B cell (primary cell): ENCODE results near the gene KIAA1614. TPM values are rescaled to one million over a fixed set of nuclear protein-coding genes. Genes with fewer than 3 reads are reported as not detected.

Experiments used
- ATAC-seq: fragments of 200-7000 bp; cut with Tn5 transposase; one replicate; pipeline ENCODE4 v1.10.0; 2021; ENCODE audit warnings: low read depth, mild to moderate bottlenecking, moderate number of reproducible peaks, moderate library complexity
- CTCF ChIA-PET: fragments of 350-600 bp; sonication (Branson Sonifier 250); formaldehyde crosslinking; loops from one replicate; lab custom pipeline; 2021; ENCODE audit warnings: antibody characterized with exemption, inconsistent platforms; lab: Charles Lee
- POLR2A ChIA-PET: fragments of 350-600 bp; sonication (Branson Sonifier 250); formaldehyde crosslinking; loops from one replicate; lab custom pipeline; 2021; ENCODE audit warnings: antibody characterized with exemption; lab: Charles Lee
- DNase-seq: peaks from one replicate; pipeline ENCODE4 v3.0.0; 2013
- H2AFZ ChIP-seq: 2 replicates; pipeline ENCODE4 v1.6.1; 2012; ENCODE audit warnings: mild to moderate bottlenecking, low read depth, low read length; ENCODE audit not compliant: insufficient read depth, poor library complexity, severe bottlenecking
- H3K27ac ChIP-seq, 2 donors: 1 replicate in 1 of 2; 2 replicates in 1 of 2; pipeline ENCODE4 v1.5.1; 2012 to 2013; ENCODE audit warnings: low read length in 2 of 2, mild to moderate bottlenecking in 2 of 2, moderate library complexity in 1 of 2
- H3K27me3 ChIP-seq, 4 experiments: fragments of 200-600 bp in 1 of 4; sonication (generic) in 1 of 4; replicated peaks in 1 of 4; 1 replicate in 2 of 4; 2 replicates in 2 of 4; pipeline versions ENCODE4 v1.6.1 to v1.7.0; 2013 to 2016; ENCODE audit warnings: low read length in 3 of 4, mild to moderate bottlenecking in 2 of 4, mixed read lengths in 1 of 4, moderate library complexity in 1 of 4; ENCODE audit not compliant: insufficient read depth in 4 of 4, control insufficient read depth in 3 of 4; ENCODE audit errors: control extremely low read depth in 1 of 4
- H3K36me3 ChIP-seq, 2 experiments: replicated peaks in 1 of 2; 1 replicate in 1 of 2; 2 replicates in 1 of 2; pipeline versions ENCODE4 v1.6.1 to v1.7.1; 2013; ENCODE audit warnings: low read length in 1 of 2; ENCODE audit not compliant: insufficient read depth in 2 of 2, control insufficient read depth in 1 of 2; ENCODE audit errors: control extremely low read depth in 1 of 2, extremely low read depth in 1 of 2
- H3K4me1 ChIP-seq, 2 donors: fragments of 200-600 bp in 1 of 2; sonication (generic) in 1 of 2; 1 replicate in 1 of 2; 2 replicates in 1 of 2; pipeline versions ENCODE4 v1.5.1 to v1.6.1; 2013 to 2017; ENCODE audit warnings: low read length in 2 of 2; ENCODE audit not compliant: control insufficient read depth in 2 of 2, insufficient read depth in 2 of 2
- H3K4me2 ChIP-seq: replicated peaks from 2 replicates; pipeline ENCODE3; 2012; ENCODE audit warnings: mild to moderate bottlenecking, low read depth, low read length; ENCODE audit not compliant: poor library complexity, severe bottlenecking
- H3K4me3 ChIP-seq, 5 experiments: fragments of 200-600 bp in 1 of 5; sonication (generic) in 1 of 5; 1 replicate in 3 of 5; 2 replicates in 2 of 5; pipeline versions ENCODE4 v1.5.1 to v1.7.0; 2011 to 2016; ENCODE audit warnings: low read length in 4 of 5, mild to moderate bottlenecking in 4 of 5, low read depth in 2 of 5, control low read depth in 1 of 5, moderate library complexity in 1 of 5; ENCODE audit not compliant: insufficient read depth in 1 of 5; ENCODE audit errors: control extremely low read depth in 1 of 5, extremely low read depth in 1 of 5
- H3K79me2 ChIP-seq: fragments of 200-600 bp; sonication (generic); one replicate; pipeline ENCODE4 v1.6.0; 2016; ENCODE audit warnings: low read length; ENCODE audit not compliant: control insufficient read depth, insufficient read depth
- H3K9ac ChIP-seq: fragments of 200-600 bp; sonication (generic); 2 replicates; pipeline ENCODE4 v1.6.1; 2017; ENCODE audit warnings: mild to moderate bottlenecking, low read length, moderate library complexity
- H3K9me3 ChIP-seq, 3 donors: one replicate each; pipeline versions ENCODE4 v1.6.1 to v1.7.1; 2013; ENCODE audit warnings: low read length in 2 of 3; ENCODE audit not compliant: control insufficient read depth in 2 of 3, insufficient read depth in 1 of 3; ENCODE audit errors: control extremely low read depth in 1 of 3
- H4K20me1 ChIP-seq: 2 replicates; pipeline ENCODE4 v1.6.0; 2012; ENCODE audit warnings: mild to moderate bottlenecking, low read length; ENCODE audit not compliant: insufficient read depth, control insufficient read depth, poor library complexity, severe bottlenecking
- H3K27ac Mint-ChIP-seq: one replicate; pipeline ENCODE4 v1.8.0; 2021; ENCODE audit warnings: mixed read lengths
- H3K27me3 Mint-ChIP-seq: one replicate; pipeline ENCODE4 v1.8.0; 2021; ENCODE audit warnings: mixed read lengths
- H3K4me1 Mint-ChIP-seq: one replicate; pipeline ENCODE4 v1.8.0; 2021; ENCODE audit warnings: mixed read lengths
- H3K4me3 Mint-ChIP-seq: one replicate; pipeline ENCODE4 v1.8.0; 2021; ENCODE audit warnings: mixed read lengths
- H3K9me3 Mint-ChIP-seq: one replicate; pipeline ENCODE4 v1.8.0; 2022; ENCODE audit warnings: mixed read lengths; ENCODE audit not compliant: insufficient read depth
- EZH2 ChIP-seq: IDR thresholded peaks from 2 replicates; pipeline ENCODE4 v1.6.1; 2012; ENCODE audit warnings: borderline replicate concordance, low read depth, mild to moderate bottlenecking, moderate library complexity, low read length; ENCODE audit not compliant: insufficient read depth, poor library complexity, severe bottlenecking
- WGBS: methylation state at CpG from one replicate; pipeline ENCODE4 v1.1.5; 2013; ENCODE audit warnings: missing lambda C conversion rate; ENCODE audit not compliant: insufficient coverage; 5-methylcytosine and 5-hydroxymethylcytosine counted together
- intact Hi-C: fragments of 100-400 bp; cut with micrococcal nuclease; formaldehyde crosslinking; loops from one replicate; pipeline ENCODE4 v1.10.0; 2022
- polyA plus RNA-seq: library from polyadenylated mRNA; depleted of rRNA; stranded (reverse); fragments of >200 nt; gene quantifications from 2 replicates; pipeline ENCODE4 v1.2.3, GENCODE V29; 2012
- total RNA-seq, 2 donors: library from RNA; stranded (reverse); fragments of 120-200 nt in 1 of 2; gene quantifications; 1 replicate in 1 of 2; 2 replicates in 1 of 2; pipeline versions ENCODE4 v1.2.3 to v1.2.4, GENCODE V29; 2013 to 2022
- TF ChIP-seq, protein P1 (sequence below): fragments of 200-600 bp; IDR thresholded peaks from one replicate; pipeline ENCODE4 v1.8.0; 2022; ENCODE audit warnings: antibody characterized with exemption, mild to moderate bottlenecking

The KIAA1614 gene
- total and polyA plus RNA-seq, 2 donors (not counting 1 experiment from before 2014, with no cell fraction given): 0.03 to 0.22 TPM

DNA sequence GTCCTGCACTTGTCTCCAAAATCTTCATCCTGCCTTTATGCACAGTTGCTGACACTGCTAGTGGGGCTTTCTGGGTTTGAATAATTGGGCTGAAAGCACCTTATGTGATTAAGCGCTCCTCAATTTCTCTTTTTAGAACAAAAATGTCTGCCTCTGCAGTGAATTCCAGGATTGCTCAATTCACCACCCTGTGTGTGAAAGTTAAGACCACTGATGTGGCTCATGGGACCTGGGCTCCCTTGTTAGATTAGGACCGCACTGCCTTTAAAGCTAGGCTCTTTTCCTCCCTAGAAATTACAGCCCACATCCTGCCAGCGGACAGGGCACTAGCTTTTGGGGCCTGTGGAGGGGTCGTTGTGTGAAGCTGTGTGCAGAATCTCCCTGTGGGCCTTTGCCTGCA lies 18.8 kb downstream of the KIAA1614 start:
- Histone ChIP-seq H3K9ac (no peak overlapping the region), H3K4me1 (peaks cover 18 to 25% of the 10 kb centered on the region in 2 donors), H3K79me2 (no peaks in the 10 kb centered on the region), H3K27me3 (no peaks in the 10 kb centered on the region), H3K36me3 (no peaks in the 10 kb centered on the region), H2AFZ (no peak overlapping the region), H3K4me3 (no peak overlapping the region), H3K27ac (no peak overlapping the region), H3K9me3 (no peaks in the 10 kb centered on the region), H4K20me1 (no peaks in the 10 kb centered on the region), H3K4me2 (no peak overlapping the region)
- peaks cover 8% of the 10 kb centered on the region for H3K27me3 Mint-ChIP-seq
- TF ChIP-seq, protein P1, sequence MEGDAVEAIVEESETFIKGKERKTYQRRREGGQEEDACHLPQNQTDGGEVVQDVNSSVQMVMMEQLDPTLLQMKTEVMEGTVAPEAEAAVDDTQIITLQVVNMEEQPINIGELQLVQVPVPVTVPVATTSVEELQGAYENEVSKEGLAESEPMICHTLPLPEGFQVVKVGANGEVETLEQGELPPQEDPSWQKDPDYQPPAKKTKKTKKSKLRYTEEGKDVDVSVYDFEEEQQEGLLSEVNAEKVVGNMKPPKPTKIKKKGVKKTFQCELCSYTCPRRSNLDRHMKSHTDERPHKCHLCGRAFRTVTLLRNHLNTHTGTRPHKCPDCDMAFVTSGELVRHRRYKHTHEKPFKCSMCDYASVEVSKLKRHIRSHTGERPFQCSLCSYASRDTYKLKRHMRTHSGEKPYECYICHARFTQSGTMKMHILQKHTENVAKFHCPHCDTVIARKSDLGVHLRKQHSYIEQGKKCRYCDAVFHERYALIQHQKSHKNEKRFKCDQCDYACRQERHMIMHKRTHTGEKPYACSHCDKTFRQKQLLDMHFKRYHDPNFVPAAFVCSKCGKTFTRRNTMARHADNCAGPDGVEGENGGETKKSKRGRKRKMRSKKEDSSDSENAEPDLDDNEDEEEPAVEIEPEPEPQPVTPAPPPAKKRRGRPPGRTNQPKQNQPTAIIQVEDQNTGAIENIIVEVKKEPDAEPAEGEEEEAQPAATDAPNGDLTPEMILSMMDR: no peak
- no peak for TF ChIP-seq EZH2
- ChIA-PET POLR2A (no interaction called here), CTCF (no interaction called here)
- intact Hi-C loops: no loop called here
- H3K9me3 Mint-ChIP-seq: no peaks in the 10 kb centered on the region
- H3K4me1 Mint-ChIP-seq: peaks cover 19% of the 10 kb centered on the region
- no peak overlapping the region for H3K27ac Mint-ChIP-seq
- H3K4me3 Mint-ChIP-seq: no peak overlapping the region
- DNase-seq: no peak
- WGBS: 11% methylated on average over 1 of the region's 4 CpGs
- no peak for ATAC-seq

DNA sequence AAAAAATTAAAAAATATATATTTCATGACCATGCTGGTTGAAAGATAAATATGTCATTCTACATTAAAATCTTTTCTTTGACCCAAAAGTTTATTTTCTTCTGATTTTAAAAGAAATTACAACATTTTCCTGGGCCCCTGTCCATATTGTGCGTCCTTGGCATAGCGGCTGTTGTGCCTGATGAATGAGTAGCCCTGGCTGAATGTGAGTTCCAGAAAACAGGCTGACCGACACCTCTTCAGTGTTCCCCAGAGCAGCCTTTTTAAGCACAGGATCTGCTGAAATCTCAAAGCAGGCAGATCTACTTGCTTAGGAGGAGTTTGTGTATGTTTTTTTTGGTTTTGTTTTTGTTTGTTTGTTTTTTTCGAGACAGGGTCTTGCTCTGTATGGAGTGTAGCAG lies 19.7 kb downstream of the KIAA1614 start:
- POLR2A ChIA-PET: no interaction called here
- Histone ChIP-seq H3K27ac (no peak overlapping the region), H3K9me3 (no peaks in the 10 kb centered on the region), H3K4me1 (peaks cover 18 to 21% of the 10 kb centered on the region in 2 donors), H4K20me1 (no peaks in the 10 kb centered on the region), H3K79me2 (no peaks in the 10 kb centered on the region), H3K27me3 (no peaks in the 10 kb centered on the region), H2AFZ (no peak overlapping the region), H3K4me2 (no peak overlapping the region), H3K9ac (no peak overlapping the region), H3K4me3 (no peak overlapping the region), H3K36me3 (no peaks in the 10 kb centered on the region)
- H3K27ac Mint-ChIP-seq: no peak overlapping the region
- H3K4me3 Mint-ChIP-seq: no peak overlapping the region
- TF ChIP-seq, protein P1: no peak
- no peak for TF ChIP-seq EZH2
- CTCF ChIA-PET: no interaction called here
- no peak for ATAC-seq
- WGBS: 100% methylated on average over 3 of the region's 4 CpGs
- H3K27me3 Mint-ChIP-seq: peaks cover 6% of the 10 kb centered on the region
- no peak for DNase-seq
- no peaks in the 10 kb centered on the region for H3K9me3 Mint-ChIP-seq
- intact Hi-C loops: no loop called here
- peaks cover 17% of the 10 kb centered on the region for H3K4me1 Mint-ChIP-seq
